Measurements from ENCODE around the gene RASSF5.

Gene RASSF5

DNA sequence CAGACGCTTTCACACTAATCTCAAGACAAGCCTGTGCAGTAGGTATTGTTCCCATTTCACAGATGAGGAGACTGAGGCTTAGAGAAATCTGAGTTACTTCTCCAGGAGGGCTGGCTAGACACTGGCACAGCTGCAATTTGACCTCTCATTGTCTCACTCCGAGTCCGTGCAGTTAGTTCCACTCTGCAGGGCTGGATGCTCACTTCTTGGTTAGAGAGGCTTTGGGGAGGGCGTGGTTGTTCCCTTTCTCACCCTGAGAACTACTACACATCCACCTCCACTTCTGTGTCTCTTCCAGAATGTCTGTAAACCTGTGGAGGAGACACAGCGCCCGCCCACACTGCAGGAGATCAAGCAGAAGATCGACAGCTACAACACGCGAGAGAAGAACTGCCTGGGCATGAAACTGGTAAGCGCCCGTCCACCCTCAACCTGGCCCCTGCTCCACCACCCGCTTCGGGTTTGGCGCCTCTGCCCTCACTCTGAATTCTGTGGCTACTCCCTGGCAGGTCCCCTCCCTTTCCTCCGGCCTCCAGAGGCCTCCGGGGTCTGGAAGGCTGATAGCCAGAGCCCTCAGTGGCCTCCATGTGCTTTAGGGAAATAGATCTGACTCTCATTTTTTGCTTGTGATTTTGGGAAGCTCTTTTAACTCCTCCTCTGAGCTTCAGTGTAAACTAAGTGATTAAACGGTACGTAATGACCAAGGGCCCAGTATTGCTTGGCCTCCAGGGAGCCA is 75.8 kb downstream of the RASSF5 start:
- TF ChIP-seq, protein P1, sequence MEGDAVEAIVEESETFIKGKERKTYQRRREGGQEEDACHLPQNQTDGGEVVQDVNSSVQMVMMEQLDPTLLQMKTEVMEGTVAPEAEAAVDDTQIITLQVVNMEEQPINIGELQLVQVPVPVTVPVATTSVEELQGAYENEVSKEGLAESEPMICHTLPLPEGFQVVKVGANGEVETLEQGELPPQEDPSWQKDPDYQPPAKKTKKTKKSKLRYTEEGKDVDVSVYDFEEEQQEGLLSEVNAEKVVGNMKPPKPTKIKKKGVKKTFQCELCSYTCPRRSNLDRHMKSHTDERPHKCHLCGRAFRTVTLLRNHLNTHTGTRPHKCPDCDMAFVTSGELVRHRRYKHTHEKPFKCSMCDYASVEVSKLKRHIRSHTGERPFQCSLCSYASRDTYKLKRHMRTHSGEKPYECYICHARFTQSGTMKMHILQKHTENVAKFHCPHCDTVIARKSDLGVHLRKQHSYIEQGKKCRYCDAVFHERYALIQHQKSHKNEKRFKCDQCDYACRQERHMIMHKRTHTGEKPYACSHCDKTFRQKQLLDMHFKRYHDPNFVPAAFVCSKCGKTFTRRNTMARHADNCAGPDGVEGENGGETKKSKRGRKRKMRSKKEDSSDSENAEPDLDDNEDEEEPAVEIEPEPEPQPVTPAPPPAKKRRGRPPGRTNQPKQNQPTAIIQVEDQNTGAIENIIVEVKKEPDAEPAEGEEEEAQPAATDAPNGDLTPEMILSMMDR (conservative IDR thresholded peaks at IDR 0.05; ENCODE audit: low read depth, low read length) = no peak
- H3K4me3 ChIP-seq (ENCODE audit: low read depth, low read length) = no peak overlapping the region

DNA sequence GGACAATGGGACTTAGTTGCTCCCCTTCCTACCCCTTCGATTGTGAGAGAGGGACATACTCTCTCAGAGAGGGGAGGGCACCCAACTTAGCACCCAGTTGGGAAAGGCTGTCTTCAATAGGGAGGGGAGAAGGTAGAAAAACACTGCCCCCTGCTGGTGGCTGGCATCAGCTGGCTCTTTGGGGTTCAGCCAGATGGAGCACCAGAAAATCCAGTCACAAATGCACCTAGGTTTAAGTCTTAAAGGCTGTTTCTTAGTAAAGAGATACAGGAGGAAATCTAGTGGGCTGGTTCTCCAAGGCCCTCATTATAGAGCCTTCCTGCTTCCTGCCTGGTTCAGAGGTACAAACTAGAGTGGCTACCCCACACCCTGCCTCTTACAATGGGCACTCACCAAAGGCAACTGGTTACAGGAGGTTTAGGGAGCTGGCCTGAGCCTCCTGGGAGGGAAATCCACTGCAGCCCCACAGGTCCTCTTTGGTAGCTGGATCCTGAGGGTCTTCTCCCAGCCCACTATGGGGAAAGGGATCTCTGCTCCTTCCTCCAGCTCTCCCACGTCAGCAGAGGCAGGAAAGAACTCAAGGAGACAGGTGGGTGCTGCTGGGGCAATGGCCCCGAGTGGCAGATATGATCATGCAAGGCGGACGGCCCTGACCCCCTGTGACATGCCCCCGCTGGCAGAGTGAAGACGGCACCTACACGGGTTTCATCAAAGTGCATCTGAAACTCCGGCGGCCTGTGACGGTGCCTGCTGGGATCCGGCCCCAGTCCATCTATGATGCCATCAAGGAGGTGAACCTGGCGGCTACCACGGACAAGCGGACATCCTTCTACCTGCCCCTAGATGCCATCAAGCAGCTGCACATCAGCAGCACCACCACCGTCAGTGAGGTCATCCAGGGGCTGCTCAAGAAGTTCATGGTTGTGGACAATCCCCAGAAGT is 76.6 kb downstream of the RASSF5 start:
- DNase-seq (ENCODE audit: low read depth) = peak; percentile 84

More for the DNA sequence above, 75.8 kb downstream of the RASSF5 start:
- DNase-seq (ENCODE audit: low read depth) = no peak

DNA sequence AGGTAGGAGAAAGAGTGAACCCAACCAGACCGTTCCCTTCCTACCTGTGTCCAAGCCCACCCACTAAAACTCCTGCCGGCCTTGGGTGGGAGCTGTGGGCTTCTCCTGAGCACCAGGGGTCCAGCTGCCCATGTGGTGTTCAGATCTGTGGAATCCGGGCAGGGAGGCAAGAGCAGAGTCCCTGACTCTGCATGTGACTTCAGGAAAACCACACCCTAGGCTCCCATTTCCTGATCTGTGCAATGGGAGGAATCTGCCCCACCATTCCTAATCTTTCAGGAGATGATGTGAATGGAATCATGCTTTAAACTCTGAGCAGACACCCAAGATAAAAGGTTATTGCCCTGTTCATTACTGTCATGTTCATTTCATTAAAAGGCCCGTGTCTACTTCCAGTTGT is 77.4 kb downstream of the RASSF5 start:
- TF ChIP-seq, protein P1 (conservative IDR thresholded peaks at IDR 0.05; ENCODE audit: low read depth, low read length) = no peak
- no peak overlapping the region for H3K4me3 ChIP-seq (ENCODE audit: low read depth, low read length)
- DNase-seq (ENCODE audit: low read depth) = no peak

More for the DNA sequence above, 76.6 kb downstream of the RASSF5 start:
- TF ChIP-seq, protein P1 (conservative IDR thresholded peaks at IDR 0.05; ENCODE audit: low read depth, low read length) = peak; percentile 96
- H3K4me3 ChIP-seq (ENCODE audit: low read depth, low read length) = no peak overlapping the region

DNA sequence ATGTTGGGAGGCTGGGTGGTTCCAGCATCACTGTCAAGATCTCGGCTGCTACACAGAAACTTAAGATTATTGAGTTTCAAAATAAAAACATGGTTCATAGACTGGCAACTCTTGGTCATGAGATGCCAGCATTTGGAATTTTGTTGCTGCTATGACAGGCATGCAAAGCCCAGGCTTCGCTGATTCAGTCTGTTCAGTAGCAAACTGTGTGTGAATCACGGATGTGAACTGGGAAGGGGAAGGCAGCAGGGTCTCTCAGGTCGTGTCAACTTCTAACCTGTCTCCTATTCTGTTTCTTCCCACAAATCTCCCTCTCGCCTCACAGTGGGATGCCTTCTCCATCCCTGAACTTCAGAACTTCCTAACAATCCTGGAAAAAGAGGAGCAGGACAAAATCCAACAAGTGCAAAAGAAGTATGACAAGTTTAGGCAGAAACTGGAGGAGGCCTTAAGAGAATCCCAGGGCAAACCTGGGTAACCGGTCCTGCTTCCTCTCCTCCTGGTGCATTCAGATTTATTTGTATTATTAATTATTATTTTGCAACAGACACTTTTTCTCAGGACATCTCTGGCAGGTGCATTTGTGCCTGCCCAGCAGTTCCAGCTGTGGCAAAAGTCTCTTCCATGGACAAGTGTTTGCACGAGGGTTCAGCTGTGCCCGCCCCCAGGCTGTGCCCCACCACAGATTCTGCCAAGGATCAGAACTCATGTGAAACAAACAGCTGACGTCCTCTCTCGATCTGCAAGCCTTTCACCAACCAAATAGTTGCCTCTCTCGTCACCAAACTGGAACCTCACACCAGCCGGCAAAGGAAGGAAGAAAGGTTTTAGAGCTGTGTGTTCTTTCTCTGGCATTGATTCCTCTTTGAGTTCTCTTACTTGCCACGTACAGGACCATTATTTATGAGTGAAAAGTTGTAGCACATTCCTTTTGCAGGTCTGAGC is 79.4 kb downstream of the RASSF5 start:
- TF ChIP-seq, protein P1 (conservative IDR thresholded peaks at IDR 0.05; ENCODE audit: low read depth, low read length) = no peak
- DNase-seq (ENCODE audit: low read depth) = no peak
- H3K4me3 ChIP-seq (ENCODE audit: low read depth, low read length) = no peak overlapping the region

DNA sequence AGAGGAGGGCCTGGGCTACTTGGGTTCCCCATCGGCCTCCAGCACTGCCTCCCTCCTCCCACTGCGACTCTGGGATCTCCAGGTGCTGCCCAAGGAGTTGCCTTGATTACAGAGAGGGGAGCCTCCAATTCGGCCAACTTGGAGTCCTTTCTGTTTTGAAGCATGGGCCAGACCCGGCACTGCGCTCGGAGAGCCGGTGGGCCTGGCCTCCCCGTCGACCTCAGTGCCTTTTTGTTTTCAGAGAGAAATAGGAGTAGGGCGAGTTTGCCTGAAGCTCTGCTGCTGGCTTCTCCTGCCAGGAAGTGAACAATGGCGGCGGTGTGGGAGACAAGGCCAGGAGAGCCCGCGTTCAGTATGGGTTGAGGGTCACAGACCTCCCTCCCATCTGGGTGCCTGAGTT is 80.6 kb downstream of the RASSF5 start:
- TF ChIP-seq, protein P1 (conservative IDR thresholded peaks at IDR 0.05; ENCODE audit: low read depth, low read length) = no peak
- H3K4me3 ChIP-seq (ENCODE audit: low read depth, low read length) = no peak overlapping the region
- DNase-seq (ENCODE audit: low read depth) = no peak

DNA sequence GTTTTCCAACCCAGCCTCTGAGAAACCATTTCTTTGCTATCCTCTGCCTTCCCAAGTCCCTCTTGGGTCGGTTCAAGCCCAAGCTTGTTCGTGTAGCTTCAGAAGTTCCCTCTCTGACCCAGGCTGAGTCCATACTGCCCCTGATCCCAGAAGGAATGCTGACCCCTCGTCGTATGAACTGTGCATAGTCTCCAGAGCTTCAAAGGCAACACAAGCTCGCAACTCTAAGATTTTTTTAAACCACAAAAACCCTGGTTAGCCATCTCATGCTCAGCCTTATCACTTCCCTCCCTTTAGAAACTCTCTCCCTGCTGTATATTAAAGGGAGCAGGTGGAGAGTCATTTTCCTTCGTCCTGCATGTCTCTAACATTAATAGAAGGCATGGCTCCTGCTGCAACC is 81.2 kb downstream of the RASSF5 start:
- TF ChIP-seq, protein P1 (conservative IDR thresholded peaks at IDR 0.05; ENCODE audit: low read depth, low read length) = no peak
- peak; percentile 39 for DNase-seq (ENCODE audit: low read depth)
- no peak overlapping the region for H3K4me3 ChIP-seq (ENCODE audit: low read depth, low read length)

All from choroid plexus epithelial cell (primary cell).